Spleen (tissue), 7 donors: Measurements from ENCODE around the gene KCNAB1.

Experiments
- CTCF ChIP-seq, 11 experiments: fragments of 200-600 bp in 7 of 11; fragments of 450-650 bp in 4 of 11; sonication (generic) in 4 of 11; IDR thresholded peaks in 8 of 11; conservative IDR thresholded peaks in 3 of 11; 1 replicate in 7 of 11; 2 replicates in 4 of 11; pipeline versions ENCODE4 v1.4.0 to v1.8.0; 2016 to 2021; ENCODE audit warnings: antibody characterized with exemption in 11 of 11, inconsistent platforms in 4 of 11, mild to moderate bottlenecking in 1 of 11
- POLR2AphosphoS5 ChIP-seq, 3 donors: sonication (generic); formaldehyde crosslinking; IDR thresholded peaks; one replicate each; pipeline ENCODE4 v1.5.1; 2017; ENCODE audit warnings: antibody characterized with exemption in 3 of 3
- donor health status: DM: no; HTN: no; CAD: no; lungs with moderate emphysema.
- donor health status: DM: no; HTN: no; CAD: no.
- donor health status: DM: no; HTN: no; CAD: no.

- TF ChIP-seq POLR2AphosphoS5 (IDR thresholded peaks at IDR 0.05) (no peak), CTCF (IDR thresholded peaks at IDR 0.05 in 8 of 11, conservative IDR thresholded peaks at IDR 0.05 in 3 of 11) (no peak)
Observed at GRCh38 chr3:156360083-156360482, 239.7 kb downstream of the KCNAB1 start.
